K562 (cell line): Measurements from ENCODE around the gene PTPRU. TPM values are rescaled to one million over a fixed set of nuclear protein-coding genes. Genes with fewer than 3 reads are reported as not detected.
A peak's percentile ranks its signal among the peaks of the same experiment; 100 is the strongest.

Experiments used
- BHLHE40 ChIP-seq: IDR thresholded peaks from 2 replicates; pipeline ENCODE4 v1.6.1; 2011; ENCODE audit warnings: low read length, improper control_type of control experiment
- CREM ChIP-seq: IDR thresholded peaks from 2 replicates; pipeline ENCODE4 v1.6.1; 2014; ENCODE audit warnings: antibody characterized with exemption, low read depth
- CTCFL ChIP-seq: IDR thresholded peaks from 2 replicates; pipeline ENCODE4 v1.6.1; 2011; ENCODE audit warnings: borderline replicate concordance, low read depth, mild to moderate bottlenecking, moderate library complexity, low read length; ENCODE audit not compliant: insufficient read depth, poor library complexity, severe bottlenecking
- DPF2 ChIP-seq: fragments of 450-650 bp; IDR thresholded peaks from 2 replicates; pipeline ENCODE4 v1.6.1; 2016
- ELK1 ChIP-seq: sonication (generic); formaldehyde crosslinking; IDR thresholded peaks from 2 replicates; pipeline ENCODE4 v1.8.1; 2022; ENCODE audit warnings: missing genetic modification reagents
- GATA2 ChIP-seq: sonication (generic); formaldehyde crosslinking; IDR thresholded peaks from 2 replicates; pipeline ENCODE4 v1.4.0; 2020; ENCODE audit warnings: mild to moderate bottlenecking, missing genetic modification reagents
- HDAC6 ChIP-seq: IDR thresholded peaks from 2 replicates; pipeline ENCODE4 v1.6.1; 2012; ENCODE audit warnings: low read depth, mild to moderate bottlenecking, control low read depth, inconsistent platforms, low read length, moderate library complexity
- ID3 ChIP-seq, 2 experiments: fragments of 250-450 bp in 1 of 2; fragments of 450-650 bp in 1 of 2; sonication (Bioruptor Pico) in 1 of 2; IDR thresholded peaks; 2 replicates each; pipeline versions ENCODE4 v1.6.1 to v1.8.0; 2016 to 2021; ENCODE audit warnings: mild to moderate bottlenecking in 2 of 2, moderate library complexity in 2 of 2, missing compliant biosample characterization in 1 of 2, missing genetic modification characterization in 1 of 2
- KAT7 ChIP-seq: sonication (generic); formaldehyde crosslinking; IDR thresholded peaks from 2 replicates; pipeline ENCODE4 v1.8.0; 2022; ENCODE audit warnings: missing genetic modification reagents, mild to moderate bottlenecking, borderline replicate concordance
- NBN ChIP-seq: fragments of 450-650 bp; IDR thresholded peaks from 2 replicates; pipeline ENCODE4 v1.6.1; 2016; ENCODE audit warnings: low read depth, mild to moderate bottlenecking
- PURB ChIP-seq: sonication (generic); formaldehyde crosslinking; IDR thresholded peaks from 2 replicates; pipeline ENCODE4 v1.9.0; 2021; ENCODE audit warnings: low read depth, mild to moderate bottlenecking, missing genetic modification reagents
- SMAD2 ChIP-seq: fragments of 150-350 bp; IDR thresholded peaks from 2 replicates; pipeline ENCODE4 v1.6.1; 2014; ENCODE audit warnings: low read depth, mild to moderate bottlenecking, low read length
- SMARCA4 ChIP-seq: fragments of 450-650 bp; IDR thresholded peaks from 2 replicates; pipeline ENCODE4 v1.6.1; 2016
- SPI1 ChIP-seq: IDR thresholded peaks from 2 replicates; pipeline ENCODE4 v1.6.1; 2011; ENCODE audit warnings: low read depth, low read length, control low read depth, borderline replicate concordance
- TEAD4 ChIP-seq, 2 experiments: sonication (generic) in 1 of 2; formaldehyde crosslinking in 1 of 2; IDR thresholded peaks; 2 replicates each; pipeline versions ENCODE4 v1.6.1 to v1.8.0; 2012 to 2022; ENCODE audit warnings: borderline replicate concordance in 1 of 2, inconsistent platforms in 1 of 2, low read length in 1 of 2, mild to moderate bottlenecking in 1 of 2, missing genetic modification reagents in 1 of 2
- TFAP4 ChIP-seq: sonication (generic); formaldehyde crosslinking; IDR thresholded peaks from 2 replicates; pipeline ENCODE4 v1.8.0; 2022; ENCODE audit warnings: missing genetic modification reagents, mild to moderate bottlenecking, moderate library complexity, borderline replicate concordance
- ZBTB49 ChIP-seq: sonication (generic); formaldehyde crosslinking; IDR thresholded peaks from 2 replicates; pipeline ENCODE4 v1.8.0; 2022; ENCODE audit warnings: missing genetic modification reagents, mild to moderate bottlenecking, borderline replicate concordance
- ZFP1 ChIP-seq: fragments of 450-650 bp; formaldehyde crosslinking; IDR thresholded peaks from 2 replicates; pipeline ENCODE4 v1.4.0; 2020; ENCODE audit warnings: mild to moderate bottlenecking, mixed read lengths
- ZNF232 ChIP-seq: sonication (generic); formaldehyde crosslinking; IDR thresholded peaks from 2 replicates; pipeline ENCODE4 v1.8.0; 2022; ENCODE audit warnings: mild to moderate bottlenecking, missing genetic modification reagents
- polyA plus RNA-seq, 8 experiments: library from polyadenylated mRNA; depleted of rRNA in 4 of 8; stranded (reverse) in 5 of 8; unstranded in 3 of 8; fragments of >200 nt; fragmentation: Nextera tagmentation in 2 of 8; fragmentation: Illumina TruSeq in 1 of 8; extraction: Ambion mirVana in 2 of 8; extraction: Trizol in 1 of 8; gene quantifications; 2 replicates each; pipeline versions ENCODE4 v1.2.1 to v1.2.3, GENCODE V29; 2011 to 2014; ENCODE audit warnings: inconsistent platforms in 1 of 8, missing spikeins in 1 of 8
- total RNA-seq, 7 experiments: library from RNA; depleted of rRNA in 6 of 7; stranded (reverse); fragments of >200 nt in 6 of 7; fragmentation: Illumina TruSeq in 2 of 7; extraction: Trizol in 2 of 7; gene quantifications; 2 replicates each; pipeline versions ENCODE4 v1.2.1 to v1.2.3, GENCODE V29; 2011 to 2021; ENCODE audit warnings: low replicate concordance in 1 of 7

Gene PTPRU
- total and polyA plus RNA-seq, 9 of the 15 experiments (the other 6 are each of a cell fraction or from before 2014, with no cell fraction given): 0.01 to 2.9 (median 1.0) TPM

GRCh38 chr1:29230553-29231378 is 5.6 kb upstream of the PTPRU start, which contains the start of gene MECR (continued):
- TF ChIP-seq TEAD4 (IDR thresholded peaks at IDR 0.05; ENCODE audit: low read length) (no peak; the same call in 1 of the 2 replicates), TEAD4 (CRISPR knock-in tag; IDR thresholded peaks at IDR 0.05; ENCODE audit: borderline replicate concordance) (no peak; the same call in 1 of the 2 replicates), NBN (peak; percentile 74; the same call in 1 of the 2 replicates), ZNF232 (peak; percentile 31; the same call in 1 of the 2 replicates), DPF2 (0 out of 2 replicates have a peak, but pooled peaks have one; percentile 34), GATA2 (CRISPR knock-in tag) (peak; percentile 24; the same call in 1 of the 2 replicates), PURB (CRISPR knock-in tag) (no peak), ID3 (CRISPR knock-in tag; IDR thresholded peaks at IDR 0.05) (no peak), ID3 (tag; IDR thresholded peaks at IDR 0.05) (no peak; the same call in 1 of the 2 replicates), HDAC6 (peak; percentile 39; the same call in 1 of the 2 replicates), BHLHE40 (no peak; the same call in 1 of the 2 replicates), KAT7 (CRISPR knock-in tag) (0 out of 2 replicates have a peak, but pooled peaks have one; percentile 24), ELK1 (no peak), CREM (peak; percentile 99), SMARCA4 (peak; percentile 61; the same call in 1 of the 2 replicates), CTCFL (peak; percentile 94), ZFP1 (no peak), TFAP4 (peak; percentile 93), ZBTB49 (CRISPR knock-in tag) (peak; percentile 90; the same call in 1 of the 2 replicates), SPI1 (0 out of 2 replicates have a peak, but pooled peaks have one; percentile 40), SMAD2 (no peak)
